Stomach (tissue), 9 donors: ENCODE measurements around the gene H2AZ1. TPM values are rescaled to one million over a fixed set of nuclear protein-coding genes. Genes with fewer than 3 reads are reported as not detected.

Experiments used
- DNase-seq, 2 donors: peaks; one replicate each; pipeline versions ENCODE4 v3.0.0 to v3.0.0-alpha.2; 2013 to 2019
- H3K27ac ChIP-seq, 5 donors: fragments of 200-600 bp in 4 of 5; sonication (generic) in 4 of 5; one replicate each; pipeline ENCODE4 v1.5.1; 2013 to 2019; ENCODE audit warnings: mild to moderate bottlenecking in 1 of 5, moderate library complexity in 1 of 5
- H3K27me3 ChIP-seq, 3 donors: fragments of 200-600 bp; sonication (generic); one replicate each; pipeline ENCODE4 v1.5.1; 2017 to 2019; ENCODE audit warnings: mixed run types in 1 of 3
- H3K36me3 ChIP-seq, 4 donors: fragments of 200-600 bp; sonication (generic); 1 replicate in 3 of 4; 2 replicates in 1 of 4; pipeline ENCODE4 v1.5.1; 2016 to 2019
- H3K4me1 ChIP-seq, 4 donors: fragments of 200-600 bp; sonication (generic); one replicate each; pipeline ENCODE4 v1.5.1; 2016 to 2019
- H3K4me3 ChIP-seq, 4 donors: fragments of 200-600 bp; sonication (generic) in 3 of 4; one replicate each; pipeline ENCODE4 v1.5.1; 2016 to 2019; ENCODE audit warnings: mild to moderate bottlenecking in 1 of 4
- H3K9me3 ChIP-seq, 4 donors: fragments of 200-600 bp; sonication (generic); one replicate each; pipeline ENCODE4 v1.5.1; 2016 to 2019
- EP300 ChIP-seq: sonication (generic); formaldehyde crosslinking; IDR thresholded peaks from one replicate; pipeline ENCODE4 v1.6.1; 2017; ENCODE audit warnings: antibody characterized with exemption
- POLR2A ChIP-seq, 4 donors: fragments of 450-650 bp; IDR thresholded peaks; one replicate each; pipeline ENCODE4 v1.6.1; 2016; ENCODE audit warnings: antibody characterized with exemption in 4 of 4, control low read depth in 2 of 4, mild to moderate bottlenecking in 1 of 4, moderate library complexity in 1 of 4
- POLR2AphosphoS5 ChIP-seq, 3 donors: sonication (generic); formaldehyde crosslinking; IDR thresholded peaks; one replicate each; pipeline ENCODE4 v1.6.1; 2016; ENCODE audit warnings: antibody characterized with exemption in 3 of 3
- WGBS, 5 donors: extraction: QIAGEN DNeasy Blood & Tissue Kit in 3 of 5; methylation state at CpG; one replicate each; pipeline versions ENCODE4 v1.1.5 to v1.1.7; 2013 to 2018; 5-methylcytosine and 5-hydroxymethylcytosine counted together
- intact Hi-C: fragments of 100-400 bp; cut with DNase I; formaldehyde crosslinking; loops from one replicate; pipeline ENCODE4 v1.15.1; 2023; ENCODE audit warnings: low total_unique reads
- polyA plus RNA-seq, 3 donors: library from polyadenylated mRNA; stranded (reverse); fragments of 200-250 nt; gene quantifications; one replicate each; pipeline ENCODE4 v1.2.3, GENCODE V29; 2013
- total RNA-seq, 5 donors: library from RNA; depleted of rRNA; stranded (reverse); fragments of >200 nt; gene quantifications; one replicate each; pipeline versions ENCODE4 v1.1.0 to v1.2.3, GENCODE V29; 2014 to 2016
- TF ChIP-seq, protein P1 (sequence below), 7 experiments: fragments of 450-650 bp in 4 of 7; fragments of 200-600 bp in 3 of 7; sonication (generic) in 3 of 7; IDR thresholded peaks; one replicate each; pipeline ENCODE4 v1.5.1; 2016 to 2019; ENCODE audit warnings: antibody characterized with exemption in 7 of 7, control low read depth in 2 of 7, mild to moderate bottlenecking in 1 of 7
- donor health status: healthy with polysubstance abuse.
- donor health status: Bipolar disorder and iron deficiency.
- donor health status: healthy.

H2AZ1 gene
- total and polyA plus RNA-seq, 8 donors: 51.6 to 351 (median 175) TPM

DNA sequence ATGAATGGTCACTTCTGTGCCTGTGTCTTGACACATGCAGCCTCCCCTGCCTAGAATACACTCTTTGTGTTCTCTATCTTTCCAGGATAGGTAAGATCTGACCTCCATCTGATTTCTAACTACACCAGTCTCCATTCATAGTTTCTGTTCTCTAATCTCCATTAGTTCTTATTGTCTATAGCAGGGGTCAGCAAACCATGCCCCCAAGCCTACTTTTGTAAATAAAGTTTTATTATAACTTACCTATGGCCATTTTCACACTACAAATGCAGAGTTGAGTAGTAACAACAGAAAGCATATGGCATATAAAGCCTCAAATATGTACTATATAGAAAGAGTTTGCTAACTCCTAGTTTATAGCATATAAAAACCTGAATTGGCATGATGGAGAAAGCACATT, 37.6 kb upstream of the H2AZ1 start:
- Histone ChIP-seq H3K4me3 (no peak overlapping the region), H3K27me3 (no peaks in the 10 kb centered on the region), H3K4me1 (no peaks in the 10 kb centered on the region), H3K36me3 (no peaks in the 10 kb centered on the region), H3K9me3 (no peaks in the 10 kb centered on the region), H3K27ac (no peak overlapping the region)
- intact Hi-C loops: no loop called here
- DNase-seq: no peak
- no peak for TF ChIP-seq POLR2A (IDR thresholded peaks at IDR 0.05)
- TF ChIP-seq, protein P1, sequence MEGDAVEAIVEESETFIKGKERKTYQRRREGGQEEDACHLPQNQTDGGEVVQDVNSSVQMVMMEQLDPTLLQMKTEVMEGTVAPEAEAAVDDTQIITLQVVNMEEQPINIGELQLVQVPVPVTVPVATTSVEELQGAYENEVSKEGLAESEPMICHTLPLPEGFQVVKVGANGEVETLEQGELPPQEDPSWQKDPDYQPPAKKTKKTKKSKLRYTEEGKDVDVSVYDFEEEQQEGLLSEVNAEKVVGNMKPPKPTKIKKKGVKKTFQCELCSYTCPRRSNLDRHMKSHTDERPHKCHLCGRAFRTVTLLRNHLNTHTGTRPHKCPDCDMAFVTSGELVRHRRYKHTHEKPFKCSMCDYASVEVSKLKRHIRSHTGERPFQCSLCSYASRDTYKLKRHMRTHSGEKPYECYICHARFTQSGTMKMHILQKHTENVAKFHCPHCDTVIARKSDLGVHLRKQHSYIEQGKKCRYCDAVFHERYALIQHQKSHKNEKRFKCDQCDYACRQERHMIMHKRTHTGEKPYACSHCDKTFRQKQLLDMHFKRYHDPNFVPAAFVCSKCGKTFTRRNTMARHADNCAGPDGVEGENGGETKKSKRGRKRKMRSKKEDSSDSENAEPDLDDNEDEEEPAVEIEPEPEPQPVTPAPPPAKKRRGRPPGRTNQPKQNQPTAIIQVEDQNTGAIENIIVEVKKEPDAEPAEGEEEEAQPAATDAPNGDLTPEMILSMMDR (IDR thresholded peaks at IDR 0.05): no peak
- TF ChIP-seq POLR2AphosphoS5 (IDR thresholded peaks at IDR 0.05): no peak
- no peak for TF ChIP-seq EP300

- no peak overlapping the region for H3K27ac ChIP-seq
- H3K36me3 ChIP-seq: no peaks in the 10 kb centered on the region
- H3K4me3 ChIP-seq: no peak overlapping the region
- H3K27me3 ChIP-seq: no peaks in the 10 kb centered on the region
- DNase-seq: no peak
- no peaks in the 10 kb centered on the region for H3K9me3 ChIP-seq
- TF ChIP-seq EP300 (no peak), POLR2AphosphoS5 (IDR thresholded peaks at IDR 0.05) (no peak), POLR2A (IDR thresholded peaks at IDR 0.05) (no peak)
- TF ChIP-seq, protein P1 (IDR thresholded peaks at IDR 0.05): no peak
- no peaks in the 10 kb centered on the region for H3K4me1 ChIP-seq
- intact Hi-C loops: no loop called here
- WGBS, 5 donors: 75 to 87% (median 82%) methylated on average over 4 of the region's 4 CpGs
Measured at GRCh38 chr4:99986792-99987191, 36.7 kb upstream of the H2AZ1 start.

DNA sequence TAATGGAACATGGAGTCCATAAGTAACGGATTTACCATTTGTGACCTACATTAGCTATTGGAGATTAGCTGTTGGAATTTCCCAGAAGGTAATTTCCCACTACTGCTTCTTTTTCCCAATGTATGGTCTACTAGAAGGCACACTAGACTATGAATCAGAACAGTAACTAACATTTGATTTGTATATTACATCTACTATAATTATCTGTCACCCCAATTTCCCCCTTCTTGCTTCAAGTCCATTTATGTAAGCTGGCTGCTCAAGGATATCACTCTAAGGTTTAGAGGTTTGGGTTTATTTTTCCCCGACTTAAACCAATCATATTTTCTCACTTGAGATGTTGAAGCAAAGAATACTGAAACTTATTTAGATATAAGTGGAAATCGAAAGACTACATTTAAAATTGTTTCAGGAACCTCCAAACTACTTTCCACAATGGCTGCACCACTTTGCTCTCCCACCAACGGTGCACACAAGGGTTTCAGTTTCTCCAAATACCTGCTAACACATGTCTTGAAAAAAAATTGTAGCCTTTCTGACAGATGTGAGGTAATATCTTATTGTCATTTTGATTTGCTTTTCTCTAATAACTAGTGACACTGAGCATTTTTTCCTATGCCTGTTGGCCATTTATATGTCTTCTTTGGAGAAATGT, 33.3 kb upstream of the H2AZ1 start:
- no peak for TF ChIP-seq POLR2AphosphoS5 (IDR thresholded peaks at IDR 0.05)
- no peak for TF ChIP-seq EP300
- TF ChIP-seq, protein P1 (IDR thresholded peaks at IDR 0.05): no peak
- WGBS, 5 donors: 69 to 80% (median 75%) methylated on average over 4 of the region's 4 CpGs
- no peaks in the 10 kb centered on the region for H3K4me1 ChIP-seq
- H3K4me3 ChIP-seq: no peak overlapping the region
- no peaks in the 10 kb centered on the region for H3K27me3 ChIP-seq
- H3K9me3 ChIP-seq: no peaks in the 10 kb centered on the region
- no peak overlapping the region for H3K27ac ChIP-seq
- no peaks in the 10 kb centered on the region for H3K36me3 ChIP-seq
- DNase-seq: no peak
- intact Hi-C loops: no loop called here

DNA sequence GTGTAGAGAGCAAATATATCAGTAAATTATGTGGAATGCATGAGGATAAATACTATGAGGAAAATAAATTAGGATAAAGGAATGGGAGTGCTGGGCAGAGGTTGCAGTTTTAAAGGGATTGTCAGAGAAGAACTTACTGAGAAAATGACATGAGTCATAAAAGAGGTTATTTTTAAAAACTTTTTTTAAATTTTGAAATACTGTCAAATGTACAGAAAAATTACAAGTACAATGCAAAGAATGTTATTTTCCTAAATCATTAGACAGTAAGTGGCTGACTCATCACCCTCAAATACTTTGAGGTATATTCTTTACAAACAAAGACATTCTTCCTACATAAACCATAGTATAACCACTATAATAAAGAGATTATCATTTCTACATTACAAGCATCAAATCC, 29.8 kb upstream of the H2AZ1 start:
- H3K27ac ChIP-seq: no peak overlapping the region
- no peaks in the 10 kb centered on the region for H3K36me3 ChIP-seq
- H3K9me3 ChIP-seq: peaks cover 0 to 17% (median 1%) of the 10 kb centered on the region in 4 donors
- no peaks in the 10 kb centered on the region for H3K27me3 ChIP-seq
- no peak for DNase-seq
- no peaks in the 10 kb centered on the region for H3K4me1 ChIP-seq
- H3K4me3 ChIP-seq: no peak overlapping the region
- no peak for TF ChIP-seq EP300
- intact Hi-C loops: no loop called here

- intact Hi-C loops: no loop called here
- H3K4me3 ChIP-seq: no peak overlapping the region
- no peak overlapping the region for H3K27ac ChIP-seq
- WGBS, 5 donors: 93 to 97% (median 96%) methylated on average over 10 to 12 of the region's 12 CpGs
- no peaks in the 10 kb centered on the region for H3K36me3 ChIP-seq
- no peak for DNase-seq
- peaks cover 0 to 10% (median 0%) of the 10 kb centered on the region in 3 donors for H3K27me3 ChIP-seq
- peaks cover 0 to 19% (median 1%) of the 10 kb centered on the region in 4 donors for H3K9me3 ChIP-seq
- no peak for TF ChIP-seq POLR2AphosphoS5 (IDR thresholded peaks at IDR 0.05)
- TF ChIP-seq, protein P1 (IDR thresholded peaks at IDR 0.05): no peak
- H3K4me1 ChIP-seq: no peaks in the 10 kb centered on the region
Measured at GRCh38 chr4:99971453-99972111, 21.5 kb upstream of the H2AZ1 start.
